ENCODE measurements around the gene JARID2.

Gene JARID2

DNA sequence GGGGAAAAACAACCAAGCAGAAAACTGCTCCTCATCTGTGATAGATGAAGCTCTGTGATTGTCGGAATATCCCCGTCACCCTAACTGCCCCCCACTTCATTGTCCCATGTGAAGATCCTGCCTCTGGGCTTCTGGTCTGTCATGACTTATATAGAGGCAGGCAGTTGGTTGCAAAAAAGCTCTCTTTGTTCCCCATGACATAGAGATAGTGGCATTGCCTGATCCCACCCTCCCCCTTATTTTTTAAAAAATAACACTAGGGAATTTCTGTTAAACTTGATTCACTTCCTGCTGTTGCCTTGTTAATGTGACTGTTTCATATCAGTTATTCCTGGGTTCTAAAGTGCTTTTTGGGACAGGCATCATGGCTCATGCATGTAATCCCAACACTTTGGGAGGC lies 203.1 kb downstream of the JARID2 start:
- no peak for DNase-seq

DNA sequence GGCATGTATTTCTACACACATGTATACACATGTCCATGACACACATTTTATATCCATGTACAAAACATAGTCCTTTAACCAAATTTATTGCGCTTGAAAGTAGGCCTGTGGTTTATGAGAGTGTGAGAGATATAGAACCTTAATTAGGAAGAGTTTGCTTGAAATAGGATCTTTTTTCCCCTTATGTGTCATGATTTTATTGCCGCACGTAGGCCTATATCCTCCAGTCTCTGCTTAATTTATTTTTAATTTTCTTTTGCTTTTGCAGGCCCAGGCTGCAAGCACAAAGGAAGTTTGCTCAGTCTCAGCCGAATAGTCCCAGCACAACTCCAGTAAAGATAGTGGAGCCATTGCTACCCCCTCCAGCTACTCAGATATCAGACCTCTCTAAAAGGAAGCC lies 205.9 kb downstream of the JARID2 start:
- DNase-seq = no peak

GRCh38 chr6:15452182-15452941 lies 206.5 kb downstream of the JARID2 start:
- no peak for DNase-seq

DNA sequence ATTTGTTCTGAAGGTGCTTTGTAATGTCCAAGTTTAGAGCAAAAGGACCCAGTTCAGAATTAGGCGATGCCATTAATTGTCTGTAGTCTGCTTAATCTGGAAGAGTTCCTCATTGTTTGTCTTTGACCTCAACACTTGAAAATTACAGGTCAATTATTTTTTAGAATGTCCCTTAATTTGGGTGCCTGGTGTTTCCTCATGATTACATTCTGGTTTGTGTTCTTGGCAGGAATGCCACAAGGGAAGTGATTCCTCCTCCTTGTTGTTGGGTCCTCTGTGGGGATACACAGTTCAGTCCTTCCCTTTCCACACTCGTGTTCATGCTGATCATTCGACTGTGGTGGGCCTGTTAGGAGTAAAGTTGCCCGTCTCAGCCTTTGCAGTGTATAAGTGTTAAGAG lies 207.3 kb downstream of the JARID2 start:
- DNase-seq = no peak

GRCh38 chr6:15453622-15454021 lies 207.8 kb downstream of the JARID2 start:
- DNase-seq = no peak

DNA sequence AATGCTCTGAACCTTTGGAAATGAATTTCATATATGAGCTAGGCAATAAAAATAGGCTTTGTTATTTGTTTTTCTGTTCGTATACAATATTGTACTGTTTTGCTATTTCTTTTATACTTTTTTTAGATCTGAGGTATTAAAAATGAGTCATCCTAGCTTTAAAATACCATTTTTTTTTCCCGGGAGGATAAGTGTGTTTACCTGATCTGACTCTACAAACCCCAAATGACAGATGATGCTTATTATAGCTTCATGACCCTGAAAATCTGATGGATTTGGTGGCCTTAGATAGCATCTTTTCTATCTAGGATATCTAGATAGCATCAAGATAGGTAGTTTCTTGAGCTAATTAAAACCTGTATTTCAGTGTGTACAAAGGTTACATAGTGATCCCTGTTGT lies 210.6 kb downstream of the JARID2 start:
- no peak for DNase-seq

DNA sequence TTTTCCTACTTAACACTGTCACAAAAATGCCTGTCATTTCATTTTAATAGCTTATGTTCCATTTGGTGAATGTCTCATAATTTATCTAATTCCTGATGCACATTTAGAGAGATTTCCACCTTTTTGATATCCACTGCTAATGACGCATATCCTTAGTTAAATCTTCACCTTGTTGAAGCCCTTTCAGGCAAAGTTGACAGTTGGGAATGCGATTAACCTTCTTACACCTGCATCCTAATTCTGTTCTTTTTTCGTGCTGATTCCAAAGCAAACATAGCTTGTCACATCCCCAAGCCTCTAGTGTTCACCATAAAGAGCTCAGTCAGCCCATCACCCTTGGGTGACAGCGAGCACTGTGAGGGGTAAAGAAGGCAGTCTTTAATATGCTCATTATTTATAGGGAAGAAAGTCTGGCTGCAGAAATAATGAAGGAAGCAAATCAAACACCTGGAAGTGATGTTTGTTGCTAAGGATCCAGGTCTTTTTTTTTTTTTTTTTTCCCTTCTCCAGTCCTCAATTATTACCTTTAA lies 211.3 kb downstream of the JARID2 start:
- no peak for DNase-seq

DNA sequence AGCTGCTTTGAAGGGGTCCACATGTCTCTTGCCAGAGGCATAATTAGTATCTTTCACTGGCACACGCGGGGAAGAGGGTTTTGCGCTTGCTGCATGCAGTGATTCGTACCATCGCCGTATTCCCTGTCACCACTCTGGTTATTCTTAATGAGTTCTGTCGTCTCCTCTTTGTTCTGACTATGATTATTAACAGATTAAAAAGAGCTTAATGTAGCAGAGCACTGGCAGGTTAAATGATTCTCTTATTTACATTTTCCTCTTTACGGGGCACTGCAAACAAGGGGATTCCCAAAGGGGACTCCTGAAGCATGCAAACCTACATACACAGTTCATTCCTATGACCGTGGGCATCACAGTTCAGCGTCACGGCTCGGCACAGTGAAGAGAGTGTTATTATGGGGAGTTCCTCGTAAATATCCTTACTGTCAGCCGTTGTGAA lies 212.2 kb downstream of the JARID2 start:
- no peak for DNase-seq

DNA sequence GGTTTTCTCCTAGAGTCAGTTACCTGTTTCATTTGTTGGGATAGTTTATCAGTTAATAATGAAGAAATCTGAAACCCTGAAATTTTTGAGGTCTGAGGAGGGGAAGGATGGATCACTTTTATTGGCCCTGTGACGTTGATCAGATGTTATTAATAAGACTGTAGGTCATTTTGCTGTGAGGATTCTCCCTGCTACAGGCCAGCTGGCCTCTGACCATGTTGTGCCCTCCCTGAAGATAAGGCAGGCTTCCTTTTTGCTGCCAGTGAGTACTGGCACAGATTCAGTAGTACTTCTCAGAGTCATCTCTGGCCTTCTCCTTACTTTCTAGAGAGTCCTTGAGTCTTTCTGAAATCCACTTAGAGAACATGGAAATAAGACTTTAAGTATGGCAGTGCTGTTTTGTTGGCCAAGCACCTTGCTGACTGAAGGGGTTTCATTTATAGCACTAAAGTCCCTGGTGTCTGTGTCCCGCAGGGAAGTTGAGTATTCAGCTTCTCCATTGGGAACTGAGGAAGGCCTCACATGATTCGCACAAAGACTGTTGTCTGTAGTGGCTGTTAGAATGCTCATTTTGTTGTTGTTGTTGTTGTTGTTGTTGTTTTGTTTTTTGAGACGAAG lies 214.3 kb downstream of the JARID2 start:
- no peak for DNase-seq

GRCh38 chr6:15461127-15461944 lies 215.5 kb downstream of the JARID2 start:
- DNase-seq = no peak

GRCh38 chr6:15462256-15462655 lies 216.4 kb downstream of the JARID2 start:
- no peak for DNase-seq

- no peak for DNase-seq
These were observed 217.1 kb downstream of the JARID2 start for GRCh38 chr6:15462717-15463525.

DNA sequence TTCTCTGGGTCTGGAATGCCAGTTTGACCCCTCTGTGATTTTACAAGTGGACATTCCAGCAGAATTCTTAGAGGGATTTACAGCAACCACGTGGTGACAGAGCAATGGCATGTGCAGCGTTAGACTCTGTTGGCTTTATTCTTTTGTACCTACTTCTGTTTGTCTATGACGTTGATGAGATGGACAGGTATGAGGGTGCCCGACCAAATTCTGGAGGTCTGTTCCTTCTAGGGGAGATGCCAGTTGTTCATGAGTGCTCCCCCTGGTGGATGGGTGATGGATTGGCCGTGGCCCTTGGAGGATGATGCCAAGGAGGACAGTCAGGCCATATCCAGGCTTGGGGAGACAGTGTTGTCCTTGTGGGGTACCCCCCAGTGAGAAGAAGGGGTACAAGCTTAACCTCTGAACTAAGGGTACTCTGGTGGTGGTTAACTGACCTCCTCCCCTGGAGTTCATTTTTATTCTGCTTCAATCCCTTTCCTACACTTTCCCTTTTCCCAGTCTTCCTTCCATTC lies 218.4 kb downstream of the JARID2 start:
- DNase-seq = no peak

DNA sequence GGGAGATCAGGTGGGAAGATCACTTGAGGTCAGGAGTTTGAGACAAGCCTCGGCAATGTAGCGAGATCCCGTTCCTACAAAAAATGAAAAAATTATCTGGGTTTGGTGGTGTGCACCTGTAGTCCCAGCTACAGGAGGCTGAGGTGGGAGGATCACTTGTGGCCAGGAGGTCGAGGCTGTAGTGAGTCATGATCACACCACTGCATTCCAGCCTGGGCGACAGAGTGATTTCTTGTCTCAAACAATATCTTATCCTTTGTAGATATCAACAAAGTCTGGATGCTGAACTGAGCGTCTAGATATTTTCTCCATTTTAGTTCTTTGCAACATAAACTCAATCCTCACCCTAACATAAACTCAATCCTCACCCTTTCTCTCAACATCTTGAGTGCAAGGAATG lies 219.3 kb downstream of the JARID2 start:
- DNase-seq = no peak

DNA sequence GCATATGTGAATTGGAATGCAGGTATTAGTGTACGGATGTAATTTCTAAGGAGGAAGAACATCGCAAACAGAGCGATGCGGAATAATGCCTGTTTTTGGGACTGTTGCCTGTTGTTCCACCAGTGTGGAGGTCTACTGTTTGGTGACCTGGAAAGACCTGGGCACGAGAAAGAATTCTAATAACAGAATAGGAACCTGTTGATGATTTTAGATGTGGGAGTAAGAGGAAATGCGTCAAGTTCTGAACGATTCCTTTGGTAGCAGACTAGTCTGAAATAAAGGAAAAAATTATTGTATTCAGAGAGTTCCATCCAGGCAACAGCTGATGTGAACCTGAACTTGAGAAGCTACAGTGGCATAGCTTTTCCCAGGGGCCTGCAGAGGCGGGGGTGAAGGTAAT lies 224.9 kb downstream of the JARID2 start:
- DNase-seq = no peak

DNA sequence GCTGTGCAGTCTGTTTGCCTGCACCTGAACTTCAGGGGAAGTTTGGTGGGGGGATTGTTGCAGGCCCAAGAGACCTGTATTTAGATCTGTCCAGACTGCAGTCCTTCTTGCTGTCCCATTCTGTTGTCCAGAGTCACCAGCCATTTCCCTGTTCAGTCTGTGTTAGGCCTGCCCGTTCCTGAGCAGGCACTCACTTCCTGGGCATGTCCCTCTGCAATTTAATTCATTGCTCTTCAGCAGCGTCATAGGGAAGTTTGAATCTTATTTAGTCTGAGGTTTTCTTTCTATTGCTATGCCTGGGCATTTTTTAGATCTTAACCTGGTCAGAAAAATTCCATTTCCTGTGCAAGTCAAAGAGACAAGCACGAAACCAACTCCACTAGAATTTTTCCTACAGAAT lies 226.8 kb downstream of the JARID2 start:
- DNase-seq = no peak

DNA sequence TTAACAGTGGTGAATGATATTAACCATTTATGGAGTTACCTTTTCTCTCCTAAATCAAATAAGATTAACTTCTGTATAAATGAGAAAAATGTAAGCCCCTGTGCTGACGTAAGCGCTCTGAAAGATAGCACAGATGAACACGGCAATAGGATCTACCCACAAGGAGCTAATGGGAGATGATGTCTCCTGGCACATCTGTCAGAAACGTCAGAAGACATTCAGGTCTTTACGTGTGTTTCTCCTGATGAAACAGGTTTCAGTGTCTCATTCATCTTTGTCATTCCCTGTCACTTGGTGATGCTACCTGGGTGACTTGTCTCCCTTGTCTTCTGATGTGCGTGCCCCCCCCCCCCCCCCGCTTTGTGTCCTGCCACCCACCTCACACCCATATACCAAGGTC lies 227.3 kb downstream of the JARID2 start:
- DNase-seq = no peak

GRCh38 chr6:15473741-15474161 lies 227.9 kb downstream of the JARID2 start:
- no peak for DNase-seq

DNA sequence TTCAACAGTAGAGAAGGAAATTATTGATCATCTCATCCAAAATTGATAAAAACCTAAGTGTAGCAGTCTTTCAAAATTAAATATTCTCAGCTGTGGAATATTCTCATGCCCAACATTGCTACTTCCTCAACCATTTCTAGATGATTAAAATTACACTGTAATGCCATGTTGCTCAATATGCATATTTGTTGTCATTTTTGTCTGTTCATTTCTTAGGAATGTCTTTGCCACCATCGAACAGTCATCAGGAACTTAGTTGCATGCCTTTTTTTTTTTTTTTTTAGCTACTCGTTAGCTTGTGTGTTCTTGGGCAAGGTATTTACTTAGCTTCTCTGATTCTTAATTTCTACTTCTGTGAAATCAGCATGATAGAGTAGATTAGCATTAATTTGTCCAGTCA lies 228.3 kb downstream of the JARID2 start:
- DNase-seq = no peak

GRCh38 chr6:15475261-15475660 lies 229.4 kb downstream of the JARID2 start:
- no peak for DNase-seq

GRCh38 chr6:15475872-15476271 lies 230.0 kb downstream of the JARID2 start:
- no peak for DNase-seq

- DNase-seq = no peak
These were observed 230.9 kb downstream of the JARID2 start for GRCh38 chr6:15476631-15477380.

All from NCI-H187 treated with DMSO at 0.1 percent for 48 hours (cell line).